Kasumi-1 (cell line): ENCODE data around the gene RARRES1.

Experiments
- DNase-seq, 2 experiments: peaks; one replicate each; lab custom pipeline; 2025; lab: John Stamatoyannopoulos, UW

RARRES1 gene

GRCh38 chr3:158765518-158766205 lies 33.4 kb upstream of the RARRES1 start:
- DNase-seq = no peak

DNA sequence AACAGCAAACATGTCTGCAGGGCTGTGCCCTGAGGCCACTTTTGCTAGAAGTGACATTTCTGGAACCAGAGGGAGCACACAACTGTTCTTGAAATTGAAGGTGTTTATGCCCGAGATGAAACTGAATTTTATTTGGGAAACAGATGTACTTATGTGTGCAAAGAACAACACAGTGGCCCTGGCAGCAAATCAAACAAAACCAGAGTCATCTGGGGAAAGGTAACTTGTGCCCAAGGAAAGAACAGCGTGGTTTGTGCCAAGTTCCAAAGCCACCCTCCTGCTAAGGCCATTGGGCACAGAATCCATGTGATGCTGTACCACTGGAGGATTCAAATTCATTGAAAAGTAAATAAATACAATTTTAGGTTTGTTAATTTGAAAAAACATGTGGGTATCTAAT lies 31.2 kb upstream of the RARRES1 start:
- no peak for DNase-seq

- DNase-seq = no peak
Measured at GRCh38 chr3:158762701-158763100, 30.4 kb upstream of the RARRES1 start.

- DNase-seq = no peak
Measured at GRCh38 chr3:158761350-158761749, 29.1 kb upstream of the RARRES1 start.

- DNase-seq = no peak
Measured at GRCh38 chr3:158755421-158755820, 23.2 kb upstream of the RARRES1 start.

GRCh38 chr3:158753854-158754253 lies 21.6 kb upstream of the RARRES1 start:
- no peak for DNase-seq

- no peak for DNase-seq
Measured at GRCh38 chr3:158751316-158751715, 19.1 kb upstream of the RARRES1 start.

DNA sequence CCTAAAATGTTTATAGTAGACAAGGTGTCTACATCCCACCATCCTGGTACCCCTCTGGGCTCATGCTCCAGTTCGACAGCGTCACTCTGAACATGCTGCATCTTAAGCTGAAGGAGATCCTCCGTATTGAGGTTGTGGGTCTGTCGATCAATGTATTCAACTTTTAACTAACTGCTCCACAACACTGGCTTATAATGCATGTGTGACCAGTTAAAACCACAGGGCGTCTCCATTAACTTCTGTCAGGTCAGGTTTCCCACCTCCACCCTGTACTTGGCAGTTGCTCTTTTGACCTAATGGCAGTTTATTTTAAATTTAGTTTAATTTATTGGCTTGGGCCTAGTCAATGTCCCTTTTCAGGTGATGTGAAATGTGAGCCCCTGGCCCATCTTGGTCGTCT lies 17.8 kb upstream of the RARRES1 start:
- DNase-seq = no peak

- DNase-seq = no peak
Measured at GRCh38 chr3:158749526-158749925, 17.3 kb upstream of the RARRES1 start.

GRCh38 chr3:158748237-158748828 lies 16.1 kb upstream of the RARRES1 start:
- DNase-seq = peak; percentile 71 to 72

GRCh38 chr3:158747417-158747816 lies 15.2 kb upstream of the RARRES1 start:
- no peak for DNase-seq

DNA sequence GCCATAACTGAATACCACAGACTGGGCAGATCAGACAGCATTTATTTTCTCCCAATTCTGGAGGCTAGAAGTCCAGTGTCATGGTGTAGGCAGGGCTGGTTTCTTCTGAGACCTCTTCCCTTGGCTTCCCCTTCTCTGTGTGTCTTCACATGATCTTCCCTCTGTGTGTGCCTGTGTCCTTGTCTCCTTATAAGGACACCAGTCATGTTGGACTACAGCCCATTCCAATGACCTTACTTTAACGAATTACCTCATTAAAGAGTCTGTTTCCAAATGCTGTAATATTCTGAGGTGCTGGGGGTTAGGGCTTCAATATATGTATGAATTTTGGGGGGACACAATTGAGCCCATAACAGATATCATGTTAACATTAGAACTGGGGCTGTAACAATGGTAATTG lies 13.3 kb upstream of the RARRES1 start:
- no peak for DNase-seq

DNA sequence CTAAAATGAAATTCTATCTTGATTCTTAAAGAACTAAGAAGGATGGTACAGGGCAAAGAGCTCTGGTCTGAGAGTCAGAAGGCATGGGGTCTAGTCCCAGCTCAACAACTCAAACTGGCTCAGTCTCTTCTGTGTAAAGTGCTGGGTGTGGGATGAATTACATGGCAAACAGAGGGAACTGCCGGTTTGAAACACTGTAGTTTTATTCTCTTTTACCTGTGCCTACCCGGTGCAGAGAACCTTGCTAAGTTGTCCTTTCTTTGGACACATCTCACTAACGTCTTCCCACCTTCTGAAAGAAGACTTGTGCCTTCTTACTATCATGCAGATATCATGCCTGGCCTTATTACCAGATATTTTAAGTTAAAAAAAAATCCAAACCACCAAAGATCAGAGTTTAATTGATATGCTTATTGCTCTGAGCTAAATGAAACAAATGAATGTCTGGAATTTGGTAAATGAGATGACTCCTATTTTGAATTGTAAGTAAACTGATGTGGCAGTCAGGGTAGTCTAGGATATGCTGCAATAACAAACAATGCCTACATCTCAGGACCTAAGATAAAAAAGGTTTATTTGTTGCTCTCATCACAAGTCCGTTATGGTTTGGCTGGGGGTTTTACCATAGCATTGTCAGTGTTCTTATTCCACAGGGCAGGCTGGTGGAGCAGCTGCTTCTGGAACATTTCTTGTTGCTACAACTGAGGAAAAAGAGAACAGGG lies 12.5 kb upstream of the RARRES1 start:
- no peak for DNase-seq

DNA sequence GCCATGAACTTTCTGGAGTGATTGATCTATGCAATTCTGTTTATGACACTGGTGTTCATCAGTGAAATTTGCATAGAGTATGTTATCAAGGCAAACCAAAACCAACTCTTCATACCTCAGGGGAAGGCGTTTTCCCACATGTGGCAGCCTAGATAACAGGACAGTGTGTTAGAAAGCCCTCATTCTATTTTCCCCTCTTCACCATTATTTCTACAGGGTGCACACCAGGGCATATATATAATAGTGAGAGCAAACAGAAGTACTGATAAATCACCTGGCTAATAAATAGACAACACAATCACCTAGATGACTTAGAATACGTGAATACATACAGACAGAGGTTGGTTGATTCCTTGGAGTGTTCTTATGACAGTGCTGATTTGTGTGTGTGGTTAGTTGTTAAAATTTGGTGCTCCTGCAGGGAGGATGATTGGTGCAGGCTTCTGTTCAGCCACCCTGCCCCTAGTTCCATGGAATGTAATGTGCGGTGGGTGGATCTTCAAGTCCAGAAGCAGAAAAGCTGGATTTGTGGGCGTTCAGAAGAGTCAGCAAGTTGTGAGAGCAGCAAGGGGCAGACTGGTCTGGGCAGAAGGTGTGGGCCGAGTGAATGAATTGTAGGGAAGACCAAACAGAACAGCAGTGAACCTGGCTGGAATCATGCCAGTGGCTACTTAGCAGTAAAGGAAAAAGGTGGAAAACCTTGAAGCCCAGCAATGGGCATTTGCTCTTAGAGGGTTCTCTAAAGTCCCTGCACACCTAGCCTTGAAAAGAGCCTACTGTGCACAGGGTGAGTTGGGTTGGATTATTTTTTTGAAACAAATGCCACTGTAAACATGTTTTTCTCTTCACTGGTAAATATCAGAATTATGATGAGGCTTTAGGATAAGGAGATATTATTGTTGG lies 11.7 kb upstream of the RARRES1 start:
- DNase-seq = no peak

DNA sequence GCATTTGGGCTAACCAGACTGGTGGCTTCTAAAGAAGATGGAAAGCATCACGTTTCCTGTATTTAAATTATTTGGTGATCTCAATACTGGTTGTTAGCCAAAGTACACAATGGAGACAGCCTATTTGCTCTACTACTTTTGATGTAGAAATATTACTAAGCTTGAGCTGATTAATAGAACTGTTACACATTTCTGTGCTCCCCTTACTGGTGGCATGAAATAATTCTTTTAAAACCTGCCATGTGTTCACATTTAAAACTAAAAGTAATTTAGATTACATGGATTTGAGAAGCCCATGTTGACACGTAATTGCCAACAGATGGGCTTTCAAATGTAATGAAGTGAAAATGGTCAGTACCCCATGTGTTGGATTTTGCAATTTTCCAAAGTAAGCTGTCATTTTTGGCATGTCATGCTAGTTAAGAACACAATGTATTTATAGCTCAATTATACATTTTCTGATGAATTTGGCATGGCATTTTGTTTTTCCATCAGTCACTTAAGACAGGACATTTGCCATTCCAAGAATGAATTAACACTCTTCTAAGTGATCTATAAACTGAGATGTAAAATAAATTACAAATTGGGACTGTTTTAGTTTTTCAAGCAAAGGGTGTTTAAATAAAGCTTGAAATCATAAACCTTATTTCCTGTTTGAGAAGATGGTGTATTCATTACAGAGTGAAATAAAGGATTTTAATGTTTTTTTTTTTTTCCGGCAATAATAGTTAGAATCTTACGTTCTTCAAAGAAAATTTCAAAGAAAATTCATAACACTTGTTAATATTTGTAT lies 10.8 kb upstream of the RARRES1 start:
- DNase-seq = no peak

DNA sequence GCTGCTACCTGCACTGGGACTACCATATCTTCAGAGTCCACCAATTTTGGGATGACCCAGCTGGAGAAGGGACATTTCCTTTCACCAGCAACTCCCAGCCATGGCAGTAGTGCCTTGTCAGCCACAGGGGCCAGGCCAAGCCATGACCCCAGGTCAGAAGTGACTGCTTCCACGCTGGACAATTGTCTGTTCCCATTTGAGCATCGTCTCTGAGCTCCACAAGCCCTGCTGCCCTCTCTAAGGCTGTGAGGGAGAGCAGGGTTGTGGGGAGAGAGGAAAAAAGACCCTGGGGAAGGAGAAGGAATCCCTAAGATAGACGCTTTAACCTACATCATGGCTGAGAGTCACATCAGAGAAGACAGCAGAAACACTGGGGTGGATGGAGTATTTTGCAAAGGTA lies 7.4 kb upstream of the RARRES1 start:
- no peak for DNase-seq

DNA sequence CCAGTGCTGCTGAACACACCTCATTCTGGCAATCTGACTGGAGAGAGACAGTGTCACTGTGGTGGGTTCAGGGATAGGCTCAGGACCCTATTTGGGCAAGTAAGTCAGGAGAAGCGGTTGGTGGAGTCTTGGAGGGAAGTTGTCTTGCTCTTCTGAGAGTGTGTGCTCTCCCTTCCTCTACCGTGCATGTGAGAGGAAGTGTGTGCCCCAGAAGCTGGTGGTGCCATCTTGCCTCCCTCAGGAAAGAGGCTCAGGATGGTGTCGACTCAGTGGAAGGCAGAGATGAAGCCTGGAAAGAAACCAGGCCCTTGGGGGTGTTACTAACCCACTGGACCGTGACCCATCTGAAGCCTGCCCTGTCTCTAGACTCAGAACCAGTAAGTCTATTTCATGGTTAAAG lies 6.8 kb upstream of the RARRES1 start:
- DNase-seq = peak; percentile 5 to 10

DNA sequence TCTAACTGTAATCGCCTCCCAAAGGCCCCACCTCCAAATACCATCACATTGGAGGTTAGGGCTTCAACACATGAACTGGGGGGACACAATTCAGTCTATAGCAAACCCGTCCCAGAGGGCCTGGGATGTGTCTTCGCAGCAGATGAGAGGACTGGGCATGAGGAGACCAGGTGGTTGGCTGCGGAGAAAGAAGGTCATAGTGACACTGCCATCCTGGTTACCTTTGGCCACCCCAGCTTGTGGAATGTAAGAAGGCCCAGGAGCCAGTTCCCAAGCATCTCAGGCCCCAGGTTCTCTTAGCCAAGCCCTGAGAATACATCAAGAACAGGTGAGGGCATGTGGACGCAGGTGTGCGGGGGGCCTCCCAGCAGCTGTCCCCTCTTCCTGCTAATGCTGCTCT lies 6.4 kb upstream of the RARRES1 start:
- no peak for DNase-seq

GRCh38 chr3:158737976-158738615 lies 5.8 kb upstream of the RARRES1 start:
- no peak for DNase-seq

GRCh38 chr3:158737410-158737809 lies 5.2 kb upstream of the RARRES1 start:
- DNase-seq = no peak
